GM19438 (cell line): ENCODE results near the gene TAS2R14.

ENCODE experiments used
- ATAC-seq: cut with Tn5 transposase; IDR thresholded peaks from one replicate; pipeline ENCODE4 v1.9.1; 2021; ENCODE audit warnings: low read depth; ENCODE audit not compliant: unreplicated experiment

TAS2R14 gene

GRCh38 chr12:10939163-10939562, at the start of gene TAS2R14:
Gene TAS2R14, minus strand, starts transcription at chr12:10939263. Its CDS starts 56 bp downstream, at chr12:10939207.
- ATAC-seq: no peak

- ATAC-seq: no peak
Measured at GRCh38 chr12:10986812-10987211, 47.7 kb upstream of the TAS2R14 start, which contains the start of gene TAS2R50. Gene TAS2R50, minus strand, starts transcription at chr12:10986912. Its CDS starts 52 bp downstream, at chr12:10986860.

- no peak for ATAC-seq
Measured at GRCh38 chr12:10982244-10982643, 43.2 kb upstream of the TAS2R14 start.

GRCh38 chr12:10974965-10975364, 35.9 kb upstream of the TAS2R14 start:
- ATAC-seq: no peak

GRCh38 chr12:10968765-10969456, 29.8 kb upstream of the TAS2R14 start:
- no peak for ATAC-seq

- no peak for ATAC-seq
Measured at GRCh38 chr12:10967409-10967808, 28.3 kb upstream of the TAS2R14 start.

- no peak for ATAC-seq
Measured at GRCh38 chr12:10966314-10966713, 27.3 kb upstream of the TAS2R14 start.

- ATAC-seq: no peak
Measured at GRCh38 chr12:10965476-10965875, 26.4 kb upstream of the TAS2R14 start.

GRCh38 chr12:10960211-10960610, 21.1 kb upstream of the TAS2R14 start:
- no peak for ATAC-seq

- no peak for ATAC-seq
Measured at GRCh38 chr12:10959804-10960203, 20.7 kb upstream of the TAS2R14 start.

- no peak for ATAC-seq
Measured at GRCh38 chr12:10957741-10958140, 18.7 kb upstream of the TAS2R14 start.

- no peak for ATAC-seq
Measured at GRCh38 chr12:10956085-10956484, 17.0 kb upstream of the TAS2R14 start.

- ATAC-seq: no peak
Measured at GRCh38 chr12:10952645-10953044, 13.6 kb upstream of the TAS2R14 start.

GRCh38 chr12:10943167-10943566, 4.1 kb upstream of the TAS2R14 start:
- no peak for ATAC-seq

- ATAC-seq: no peak
Measured at GRCh38 chr12:10941916-10942607, 3.0 kb upstream of the TAS2R14 start.

- no peak for ATAC-seq
Measured at GRCh38 chr12:10941369-10941768, 2.3 kb upstream of the TAS2R14 start.

GRCh38 chr12:10940389-10940788, 1.3 kb upstream of the TAS2R14 start:
- no peak for ATAC-seq

GRCh38 chr12:10936506-10936905, 2.6 kb downstream of the TAS2R14 start:
- ATAC-seq: no peak

- ATAC-seq: no peak
Measured at GRCh38 chr12:10928746-10929286, 10.2 kb downstream of the TAS2R14 start, which contains the start of gene PRH2. Gene PRH2, plus strand, starts transcription at chr12:10929236. Its CDS starts 38 bp downstream, at chr12:10929274.

- no peak for ATAC-seq
Measured at GRCh38 chr12:10926269-10926668, 12.8 kb downstream of the TAS2R14 start.

- ATAC-seq: no peak
Measured at GRCh38 chr12:10919809-10920208, 19.3 kb downstream of the TAS2R14 start.

- no peak for ATAC-seq
Measured at GRCh38 chr12:10910380-10910779, 28.7 kb downstream of the TAS2R14 start.
